NOMO-1 treated with dmso at 0.1 percent for 144 hours (cell line): Measurements from ENCODE around the gene DIS3L2.
"Not testable (repeated sequence)": the region's sequence is repeated elsewhere in the genome, so short reads cannot be mapped to it uniquely, and the experiment has no call there.

Source experiments
- DNase-seq: peaks from one replicate; lab custom pipeline; 2025; ENCODE audit not compliant: unreplicated experiment; lab: John Stamatoyannopoulos, UW

Gene DIS3L2

GRCh38 chr2:231928481-231928880 lies 33.0 kb upstream of the DIS3L2 start:
- no peak for DNase-seq

- DNase-seq: no peak
These were observed 32.4 kb upstream of the DIS3L2 start for GRCh38 chr2:231928901-231929725.

GRCh38 chr2:231929961-231930592 lies 31.4 kb upstream of the DIS3L2 start:
- no peak for DNase-seq

GRCh38 chr2:231930593-231931281 lies 30.8 kb upstream of the DIS3L2 start:
- DNase-seq: no peak

GRCh38 chr2:231931481-231931915 lies 30.0 kb upstream of the DIS3L2 start:
- DNase-seq: no peak

GRCh38 chr2:231932711-231932970 lies 28.9 kb upstream of the DIS3L2 start:
- no peak for DNase-seq

- no peak for DNase-seq
These were observed 28.3 kb upstream of the DIS3L2 start for GRCh38 chr2:231932985-231933915.

GRCh38 chr2:231933916-231934401 lies 27.6 kb upstream of the DIS3L2 start:
- DNase-seq: no peak

GRCh38 chr2:231934441-231935206 lies 26.9 kb upstream of the DIS3L2 start:
- DNase-seq: no peak

- no peak for DNase-seq
These were observed 26.3 kb upstream of the DIS3L2 start for GRCh38 chr2:231935207-231935524.

GRCh38 chr2:231935815-231936214 lies 25.7 kb upstream of the DIS3L2 start:
- no peak for DNase-seq

- DNase-seq: no peak
These were observed 25.0 kb upstream of the DIS3L2 start for GRCh38 chr2:231936491-231936890.

GRCh38 chr2:231937057-231937456 lies 24.5 kb upstream of the DIS3L2 start:
- DNase-seq: no peak

- DNase-seq: no peak
These were observed 22.5 kb upstream of the DIS3L2 start for GRCh38 chr2:231939022-231939421.

GRCh38 chr2:231940795-231941194 lies 20.7 kb upstream of the DIS3L2 start:
- no peak for DNase-seq

- DNase-seq: no peak
These were observed 19.8 kb upstream of the DIS3L2 start for GRCh38 chr2:231941673-231942072.

GRCh38 chr2:231942180-231942579 lies 19.3 kb upstream of the DIS3L2 start:
- DNase-seq: no peak

- DNase-seq: no peak
These were observed 15.2 kb upstream of the DIS3L2 start for GRCh38 chr2:231946241-231946814.

- DNase-seq: not testable (repeated sequence)
These were observed 14.4 kb upstream of the DIS3L2 start for GRCh38 chr2:231947112-231947511.

- DNase-seq: no peak
These were observed 13.8 kb upstream of the DIS3L2 start for GRCh38 chr2:231947694-231948093.
